NCI-H2107 (cell line): ENCODE measurements around the gene C1orf198.

ENCODE experiments used
- DNase-seq: peaks from one replicate; lab custom pipeline; 2025; lab: John Stamatoyannopoulos, UW

The C1orf198 gene, protein sequence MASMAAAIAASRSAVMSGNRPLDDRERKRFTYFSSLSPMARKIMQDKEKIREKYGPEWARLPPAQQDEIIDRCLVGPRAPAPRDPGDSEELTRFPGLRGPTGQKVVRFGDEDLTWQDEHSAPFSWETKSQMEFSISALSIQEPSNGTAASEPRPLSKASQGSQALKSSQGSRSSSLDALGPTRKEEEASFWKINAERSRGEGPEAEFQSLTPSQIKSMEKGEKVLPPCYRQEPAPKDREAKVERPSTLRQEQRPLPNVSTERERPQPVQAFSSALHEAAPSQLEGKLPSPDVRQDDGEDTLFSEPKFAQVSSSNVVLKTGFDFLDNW

DNA sequence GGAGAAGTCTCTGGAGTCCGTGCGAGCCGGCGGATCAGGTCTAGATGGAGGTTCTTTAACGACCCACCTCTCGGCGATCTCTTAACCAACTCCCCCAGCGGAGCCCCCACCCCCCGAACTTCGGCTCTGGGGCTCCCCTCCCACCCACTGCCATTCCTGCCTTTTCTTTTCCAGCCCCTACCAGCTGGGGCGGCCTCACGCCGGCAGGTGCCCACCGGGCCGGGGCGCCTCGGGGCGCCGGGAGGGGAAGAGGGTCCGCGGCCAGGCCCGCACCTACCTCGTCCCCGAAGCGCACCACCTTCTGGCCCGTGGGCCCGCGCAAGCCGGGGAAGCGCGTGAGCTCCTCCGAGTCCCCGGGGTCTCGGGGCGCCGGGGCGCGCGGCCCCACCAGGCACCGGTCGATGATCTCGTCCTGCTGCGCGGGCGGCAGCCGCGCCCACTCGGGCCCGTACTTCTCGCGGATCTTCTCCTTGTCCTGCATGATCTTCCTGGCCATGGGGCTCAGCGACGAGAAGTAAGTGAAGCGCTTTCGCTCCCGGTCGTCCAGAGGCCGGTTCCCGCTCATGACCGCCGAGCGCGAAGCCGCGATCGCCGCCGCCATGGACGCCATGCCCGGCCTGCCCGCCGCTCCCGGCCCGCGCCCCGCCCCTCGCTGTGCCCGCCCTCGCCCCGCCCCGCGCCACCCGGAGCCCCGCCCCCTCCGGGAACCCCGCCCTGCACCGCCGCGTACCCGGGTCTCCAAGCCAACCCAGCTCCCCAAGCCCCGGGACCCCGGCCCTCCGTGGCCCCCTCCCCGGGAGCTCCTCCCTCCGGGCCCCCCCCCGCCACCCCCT lies at the start of gene C1orf198:
C1orf198 (minus strand) TSS at position 619 of the 833 bp plus-strand sequence; CDS start at position 610, 9 bp downstream.
- peak; percentile 63 for DNase-seq

DNA sequence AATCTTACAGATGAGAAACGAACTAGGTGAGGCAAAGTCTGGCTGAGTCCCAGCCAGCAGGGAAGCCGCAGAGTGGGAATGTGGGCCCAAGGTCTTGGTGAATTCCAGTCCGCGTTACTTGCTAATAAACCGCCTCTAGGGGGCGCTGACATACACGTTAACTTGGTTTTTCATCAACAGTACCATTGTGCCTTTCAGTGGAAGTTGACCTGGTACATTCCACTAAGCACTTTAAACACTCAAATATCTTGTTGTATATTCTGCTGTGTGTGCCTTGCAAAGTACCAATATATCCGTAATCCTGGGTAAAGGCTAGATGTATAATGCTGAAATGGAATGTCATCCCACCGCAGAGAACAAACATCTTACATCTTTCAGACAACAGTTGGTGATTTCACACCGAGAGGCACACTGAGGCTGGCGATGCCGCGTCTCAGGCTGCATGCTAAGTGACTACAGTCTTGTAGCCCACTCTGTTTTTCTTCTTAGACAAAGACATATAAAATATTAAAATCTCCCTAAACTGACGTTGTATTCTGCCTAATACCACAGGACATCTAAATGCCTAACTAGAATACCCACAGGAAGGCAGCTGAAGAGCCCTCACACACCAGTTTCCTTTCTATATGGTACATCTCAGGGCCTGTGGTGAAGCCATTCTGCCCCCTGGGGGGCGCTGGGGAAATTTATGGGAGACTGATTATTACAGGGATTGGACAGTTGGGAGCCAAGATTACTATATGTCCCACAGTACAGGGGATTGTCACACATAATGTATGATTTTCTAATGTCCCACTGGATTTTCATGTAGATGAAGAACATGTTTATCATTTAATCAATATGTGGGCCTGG lies 49.2 kb upstream of the C1orf198 start:
- peak; percentile 72 for DNase-seq

DNA sequence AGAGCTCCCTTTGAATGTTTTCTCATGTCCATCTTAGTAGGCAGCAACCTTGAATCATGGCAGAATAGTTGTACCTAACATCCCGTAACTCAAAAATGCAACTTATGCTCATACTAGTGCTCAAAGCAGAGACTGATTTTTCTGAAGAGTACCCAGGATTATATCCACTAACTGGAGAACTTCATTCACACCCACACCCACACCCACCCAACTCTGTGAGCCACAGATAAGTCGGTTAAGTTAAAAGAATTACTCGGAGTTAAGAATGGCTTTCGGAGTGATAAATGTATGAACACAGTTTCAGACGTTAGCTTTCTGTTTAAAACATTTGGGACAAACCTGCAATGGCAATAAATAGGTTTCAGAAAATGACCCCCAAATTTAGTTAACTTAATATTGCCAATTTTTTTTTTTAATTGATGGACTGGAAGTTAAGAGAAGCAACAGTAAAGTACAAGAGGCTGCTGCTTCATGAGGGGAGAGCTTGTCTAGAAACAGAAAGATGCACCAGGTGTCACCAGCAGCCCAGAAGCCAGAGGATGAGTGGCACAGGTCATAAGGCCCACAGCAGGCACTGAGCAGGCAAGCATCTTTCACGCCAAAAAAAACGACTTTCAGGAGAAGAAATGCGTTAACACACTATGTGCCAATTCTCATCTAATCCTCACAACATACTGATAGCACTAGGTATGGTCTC lies 48.4 kb upstream of the C1orf198 start:
- DNase-seq: no peak

DNA sequence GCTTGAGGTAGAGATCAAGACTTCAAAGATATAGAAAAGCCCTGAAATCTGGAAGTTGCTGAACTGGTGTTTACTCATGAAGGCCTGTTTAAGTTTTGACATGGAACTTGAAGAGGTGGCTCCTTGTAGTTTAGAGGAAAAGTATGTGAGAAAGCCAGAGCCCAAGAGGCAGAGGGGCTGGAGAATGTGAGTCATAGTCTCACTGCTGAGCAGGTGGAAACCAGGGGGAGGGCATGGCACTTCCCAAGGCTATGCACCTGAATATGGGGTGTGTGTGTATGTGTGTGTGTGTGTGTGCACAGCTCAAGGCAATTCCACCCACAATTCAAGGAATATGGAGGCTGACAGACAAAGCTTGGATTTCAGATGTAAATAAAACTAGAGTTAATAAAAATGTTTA lies 46.8 kb upstream of the C1orf198 start:
- no peak for DNase-seq

DNA sequence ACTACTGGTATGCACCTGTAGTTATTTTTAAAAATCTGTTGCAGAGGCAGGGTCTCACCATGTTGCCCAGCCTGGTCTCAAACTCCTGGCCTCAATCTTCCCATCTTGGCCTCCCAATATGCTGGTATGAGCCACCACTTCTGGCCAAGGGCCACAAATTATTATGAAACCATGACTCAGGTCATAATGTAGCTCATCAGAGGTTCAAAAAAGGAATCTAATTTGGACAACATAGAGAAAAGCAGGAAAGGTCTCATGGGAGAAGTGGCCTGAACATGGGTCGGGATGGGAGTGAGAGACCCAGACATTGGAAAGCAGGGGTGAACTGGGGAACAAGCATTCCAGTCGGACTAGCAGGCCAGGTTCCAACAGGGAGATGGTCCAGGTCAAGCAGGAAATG lies 45.2 kb upstream of the C1orf198 start:
- no peak for DNase-seq

DNA sequence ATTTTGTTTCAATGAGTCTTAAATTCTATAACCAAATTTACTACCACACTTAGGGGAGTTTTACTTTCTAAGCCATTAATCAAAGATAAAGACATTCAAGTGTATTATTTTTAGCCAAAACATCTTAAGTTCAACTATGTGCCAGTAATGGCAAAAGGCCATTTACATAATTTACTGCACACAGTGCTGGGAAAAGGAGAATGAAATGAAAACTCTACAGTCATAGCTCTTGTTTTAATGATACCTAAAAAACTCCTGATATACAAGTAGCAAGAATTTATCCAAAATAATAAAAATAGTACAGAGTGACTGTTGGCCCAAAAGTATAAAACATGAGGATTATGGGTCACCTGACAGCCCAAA lies 42.4 kb upstream of the C1orf198 start:
- no peak for DNase-seq

DNA sequence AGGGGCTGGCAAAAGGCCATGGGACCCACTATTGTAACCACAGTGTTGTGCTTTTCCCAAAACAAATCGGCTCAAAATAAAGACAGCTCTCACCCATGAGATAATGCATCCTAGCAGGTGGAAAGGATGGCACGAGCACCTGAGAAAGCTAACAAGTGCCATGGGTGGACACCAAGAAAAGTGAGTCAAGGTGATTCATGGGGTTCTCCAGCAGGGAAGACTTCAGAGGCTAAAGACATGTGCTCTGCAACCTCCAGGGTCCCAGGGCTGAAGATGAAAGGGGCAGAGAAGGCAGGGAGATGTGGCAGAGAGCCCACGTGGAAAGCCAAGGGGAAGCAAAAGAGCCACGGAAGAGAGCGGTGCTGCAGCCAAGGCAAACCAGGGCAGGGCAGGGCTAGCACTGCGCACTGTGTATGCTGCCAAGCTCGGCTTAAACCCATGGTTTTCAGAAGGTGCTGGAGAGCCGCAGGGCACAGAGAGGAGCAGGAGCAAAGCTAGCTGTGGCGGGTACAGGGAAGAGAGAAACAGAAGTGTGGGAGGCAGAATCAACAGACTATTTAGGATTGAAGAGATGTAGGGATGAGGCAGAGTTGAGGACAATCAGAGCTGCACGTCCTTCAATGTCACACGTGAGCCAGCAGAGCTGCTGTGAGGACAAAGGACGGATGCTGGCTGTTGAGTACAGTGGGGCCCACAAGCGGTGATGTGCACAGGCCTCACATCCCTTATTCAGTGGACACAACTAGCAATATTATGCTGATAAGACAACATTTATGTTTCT lies 41.8 kb upstream of the C1orf198 start:
- no peak for DNase-seq

DNA sequence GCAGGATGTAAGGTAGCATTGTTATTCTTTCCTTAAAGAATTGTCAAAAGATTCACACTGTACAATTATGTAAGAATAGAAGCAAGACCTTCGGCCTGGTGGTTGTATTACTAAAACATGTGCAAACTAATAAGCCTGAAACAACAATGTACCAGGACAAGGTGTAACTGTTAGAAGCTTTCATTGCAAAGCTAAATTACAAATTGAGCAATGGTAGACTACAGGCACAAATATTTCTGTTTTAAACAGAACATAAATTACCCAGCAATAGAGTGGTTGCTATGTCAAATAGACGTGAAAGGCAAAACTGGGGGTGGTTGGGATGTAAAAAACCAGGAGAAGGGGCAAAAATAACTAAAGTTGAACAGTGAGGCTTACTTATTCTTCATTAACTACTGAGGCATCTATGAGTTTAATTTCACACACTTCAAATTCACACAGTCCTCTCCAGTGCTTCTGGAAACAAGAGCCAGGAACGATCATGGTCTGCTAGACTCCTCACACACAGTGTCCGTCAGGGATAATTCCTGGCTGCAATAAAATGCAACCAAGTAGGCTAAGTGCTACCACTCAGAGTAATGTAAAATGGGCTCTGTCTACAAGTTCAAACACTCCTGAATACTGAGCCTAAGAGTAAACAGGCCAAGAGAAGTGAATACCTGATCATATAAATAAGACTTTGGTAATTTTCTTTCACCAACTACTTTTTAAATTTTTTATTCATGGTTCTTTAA lies 39.3 kb upstream of the C1orf198 start:
- DNase-seq: no peak

DNA sequence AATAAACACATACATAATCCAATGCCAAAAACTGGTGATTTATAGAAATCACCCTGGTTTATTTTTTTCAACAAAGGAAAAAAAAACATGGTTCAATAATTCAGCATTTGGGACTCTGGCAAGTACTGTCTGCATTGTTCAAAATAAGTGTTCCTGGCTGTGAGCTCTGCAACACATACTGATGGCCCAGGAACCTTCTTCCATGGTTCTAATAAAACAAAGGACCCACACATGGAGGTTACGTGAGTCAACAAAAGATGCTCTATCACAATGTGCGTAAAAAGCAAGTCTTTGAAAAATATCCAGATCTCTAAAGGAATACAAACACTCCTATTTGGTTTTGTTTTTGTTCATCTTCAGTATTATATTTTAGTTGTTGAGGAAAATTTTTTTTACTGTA lies 37.9 kb upstream of the C1orf198 start:
- no peak for DNase-seq

DNA sequence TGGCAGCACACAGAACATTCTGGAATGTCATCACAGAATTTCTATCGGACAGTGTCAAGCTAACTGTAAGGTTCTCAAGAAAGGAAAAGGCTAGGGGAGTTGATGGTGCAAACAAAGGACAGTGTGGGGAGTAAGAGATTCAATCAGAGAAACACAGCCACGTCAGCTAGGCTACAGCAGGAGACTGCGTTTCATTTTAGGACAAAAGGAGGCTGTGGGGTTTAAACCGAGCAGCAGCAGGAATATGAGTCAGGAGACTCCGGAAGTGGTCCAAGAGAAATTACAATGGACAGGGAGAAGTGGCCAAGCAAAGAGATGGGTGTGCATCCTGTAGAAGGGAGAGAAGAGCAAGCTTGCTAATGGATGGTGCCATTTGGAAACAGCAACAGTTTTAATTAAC lies 37.4 kb upstream of the C1orf198 start:
- no peak for DNase-seq

DNA sequence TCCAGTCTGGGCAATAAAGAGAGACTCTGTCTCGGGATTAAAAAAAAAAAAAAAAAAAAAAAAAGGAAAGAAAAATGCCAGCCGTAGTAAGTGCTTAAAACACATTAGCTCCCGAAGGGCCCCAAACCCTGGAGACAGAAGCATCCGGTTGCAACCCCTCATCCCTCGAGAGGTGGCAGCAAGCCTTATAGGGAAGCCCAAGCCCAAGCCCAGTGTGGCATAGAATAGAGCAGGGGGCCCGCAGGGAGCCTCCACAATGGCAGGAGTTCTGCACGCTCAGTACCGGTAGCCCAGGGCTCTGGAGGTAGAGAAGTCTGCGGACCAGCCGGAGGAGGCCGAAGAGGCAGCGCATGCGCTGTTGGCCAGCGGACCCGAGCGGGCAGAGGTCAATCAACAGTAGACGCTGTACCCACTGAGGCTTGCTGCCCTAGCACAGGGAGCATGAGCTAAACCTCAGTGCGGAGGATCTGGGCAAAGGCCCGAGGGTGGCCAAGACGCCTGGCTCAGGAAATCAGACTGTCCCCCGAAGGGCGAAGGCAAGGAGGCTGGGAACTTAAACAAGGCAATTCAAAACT lies 34.1 kb upstream of the C1orf198 start:
- DNase-seq: no peak

DNA sequence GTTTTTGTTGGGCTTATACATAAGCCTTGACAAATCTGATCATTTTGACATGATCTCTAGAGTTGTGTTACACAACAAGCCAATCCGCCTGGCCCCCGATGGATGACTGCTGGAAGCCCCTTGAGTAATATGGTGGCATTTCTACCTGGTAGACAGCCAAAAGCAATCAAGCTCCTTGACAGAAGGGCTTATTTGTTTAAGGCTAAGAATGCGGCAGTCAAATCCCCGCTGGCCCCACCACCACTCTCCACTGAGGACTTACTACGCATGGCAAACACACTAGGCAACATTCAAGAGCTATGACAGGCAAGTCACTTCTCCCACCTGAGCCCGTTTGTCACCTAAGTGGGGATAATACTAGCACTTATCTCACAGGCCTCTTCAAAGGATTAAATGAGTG lies 33.4 kb upstream of the C1orf198 start:
- DNase-seq: no peak

DNA sequence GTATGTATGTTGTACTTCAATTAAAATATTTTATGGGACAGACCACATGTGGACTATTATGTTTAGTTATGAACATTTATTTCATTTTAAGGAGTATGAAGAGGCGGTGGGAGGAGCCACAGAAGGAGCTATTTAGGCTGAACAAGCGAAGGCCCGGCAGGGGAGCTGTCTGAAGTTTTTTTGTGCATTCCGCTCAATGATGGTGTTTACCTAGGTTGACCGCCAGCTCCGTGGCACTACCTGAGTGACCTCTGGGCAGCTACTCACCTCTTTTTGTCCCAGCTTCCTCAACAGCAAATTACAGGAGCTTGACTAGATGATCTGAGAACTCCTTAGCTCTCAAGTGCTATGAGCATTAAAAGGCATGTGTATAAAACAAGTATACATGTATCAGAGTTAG lies 32.7 kb upstream of the C1orf198 start:
- no peak for DNase-seq

DNA sequence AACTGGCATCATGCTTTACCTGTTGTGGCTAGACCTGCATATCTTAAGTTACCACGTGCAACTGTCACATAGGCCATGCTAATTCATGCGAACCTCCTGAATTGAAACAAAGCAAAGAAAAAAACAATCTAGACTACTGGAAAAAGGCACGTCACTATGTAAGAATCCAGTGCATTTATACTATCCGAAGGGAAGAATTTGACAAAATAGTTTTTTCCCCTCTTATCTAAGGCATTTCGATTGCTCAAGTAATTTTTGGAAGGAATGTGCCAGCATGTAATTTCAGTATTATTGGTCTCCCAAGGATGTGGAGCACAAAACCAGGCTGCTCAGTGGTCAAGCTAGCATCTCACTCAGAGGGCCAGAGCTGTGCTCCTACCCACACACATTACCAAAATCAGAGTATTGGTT lies 31.5 kb upstream of the C1orf198 start:
- no peak for DNase-seq

DNA sequence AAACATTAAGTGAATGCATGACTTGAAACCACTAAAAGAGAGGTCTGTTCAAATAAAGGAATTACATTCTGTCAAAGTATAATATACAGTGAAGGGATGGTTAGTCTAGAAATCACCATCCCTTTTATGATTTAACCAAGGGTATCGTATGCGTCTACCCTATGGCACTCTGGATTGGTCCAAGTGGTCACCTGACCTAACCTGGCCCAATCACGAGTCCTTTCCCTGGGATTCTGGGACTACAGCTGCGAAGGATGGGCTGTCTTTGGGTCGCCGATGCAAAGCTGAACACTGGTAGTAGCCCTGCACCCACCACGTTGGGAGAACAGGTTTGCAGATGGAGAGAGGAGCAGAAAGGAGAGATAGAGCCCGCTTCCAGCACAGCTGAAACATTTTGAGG lies 30.4 kb upstream of the C1orf198 start:
- no peak for DNase-seq

DNA sequence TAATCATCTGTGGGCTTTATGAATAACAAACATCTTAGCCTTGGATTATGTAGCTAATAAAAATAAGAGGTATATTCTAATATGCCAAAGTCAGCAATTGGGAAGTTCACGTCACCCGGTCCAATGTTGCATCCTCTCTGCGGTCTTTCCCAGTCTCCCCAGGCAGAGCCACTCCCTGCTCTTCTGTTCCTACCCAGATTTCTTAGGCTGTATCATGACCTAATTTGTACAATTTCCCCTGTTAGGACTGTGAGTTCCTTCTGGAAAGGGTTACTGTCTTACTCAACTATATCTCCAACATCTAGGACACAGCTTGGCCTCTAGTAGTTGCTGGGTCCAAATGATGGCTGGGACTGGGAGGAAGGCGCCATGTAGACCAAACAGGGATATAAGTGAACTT lies 29.8 kb upstream of the C1orf198 start:
- DNase-seq: no peak

DNA sequence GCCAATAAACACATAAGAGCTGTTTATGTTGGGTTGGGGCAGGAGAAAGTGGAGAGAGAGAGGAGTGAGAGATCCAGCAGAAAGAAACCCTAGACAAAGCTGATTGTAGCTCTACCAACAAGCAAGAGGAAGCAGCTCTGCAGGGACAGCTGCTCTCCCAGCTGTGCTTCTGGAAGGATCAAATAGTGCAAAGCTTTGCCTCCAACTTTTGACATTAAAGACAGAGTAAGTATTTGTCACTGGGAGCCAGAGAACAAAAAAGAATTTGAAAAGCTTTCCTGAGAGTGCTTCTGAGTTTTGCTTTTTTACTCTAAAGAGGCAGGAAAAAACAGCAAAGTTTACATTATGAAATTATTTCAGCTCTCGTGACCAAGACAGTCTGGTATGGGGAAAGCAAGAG lies 28.5 kb upstream of the C1orf198 start:
- DNase-seq: no peak

DNA sequence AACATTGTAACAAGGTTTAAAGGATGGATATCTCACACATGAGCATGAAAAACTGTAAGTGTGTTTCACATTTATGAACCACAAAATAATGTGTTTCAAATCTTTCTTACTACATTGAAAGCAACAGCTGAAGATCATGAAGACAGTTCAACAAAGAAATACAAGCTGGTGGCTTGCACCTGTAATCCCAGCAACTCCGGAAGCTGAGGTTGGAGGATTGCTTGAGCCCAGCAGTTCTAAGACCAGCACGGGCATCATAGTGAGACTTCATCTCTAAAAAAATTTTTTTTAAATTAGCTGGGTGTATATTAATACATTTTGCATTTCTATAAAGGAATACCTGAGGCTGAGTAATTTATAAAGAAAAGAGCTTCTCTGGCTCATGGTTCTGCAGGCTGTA lies 27.1 kb upstream of the C1orf198 start:
- DNase-seq: no peak

DNA sequence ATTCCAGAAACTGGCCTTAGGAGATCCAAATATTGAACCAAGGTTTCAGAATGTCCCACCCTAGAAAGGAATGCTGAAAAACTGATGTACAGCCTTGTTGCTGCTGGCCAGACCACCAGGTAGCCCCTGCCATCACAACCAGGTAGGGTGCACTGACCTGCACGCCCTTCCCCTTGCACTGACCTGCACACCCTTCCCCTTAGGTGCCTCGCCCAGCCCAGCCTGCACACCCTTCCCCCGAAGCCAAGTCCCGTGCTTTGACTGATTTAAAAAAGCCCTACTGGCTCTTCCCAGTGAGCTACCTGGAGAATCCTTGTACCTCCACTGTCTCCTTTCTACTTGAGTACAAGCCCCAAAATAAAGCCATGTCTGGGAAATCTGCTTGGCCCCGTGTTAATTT lies 26.3 kb upstream of the C1orf198 start:
- no peak for DNase-seq

DNA sequence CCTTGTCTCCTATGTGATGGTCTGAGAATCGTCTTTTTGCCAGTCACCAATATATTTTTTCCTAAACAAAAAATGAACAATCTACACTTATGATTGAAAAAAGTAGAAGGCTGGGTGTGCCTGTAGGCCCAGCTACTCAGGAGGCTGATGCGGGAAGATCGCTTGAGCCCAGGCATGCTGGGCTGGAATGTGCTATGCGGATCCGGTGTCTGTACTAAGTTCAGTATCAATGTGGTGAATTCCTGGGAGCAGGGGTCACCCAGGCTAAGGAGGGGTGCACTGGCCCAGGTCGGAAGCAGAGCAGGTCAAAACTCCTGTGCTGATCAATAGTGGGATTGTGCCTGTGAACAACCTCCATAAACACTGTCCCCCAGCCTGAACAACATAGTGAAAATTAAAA lies 25.7 kb upstream of the C1orf198 start:
- DNase-seq: no peak
